ENCODE measurements around the gene FER.

The FER gene

DNA sequence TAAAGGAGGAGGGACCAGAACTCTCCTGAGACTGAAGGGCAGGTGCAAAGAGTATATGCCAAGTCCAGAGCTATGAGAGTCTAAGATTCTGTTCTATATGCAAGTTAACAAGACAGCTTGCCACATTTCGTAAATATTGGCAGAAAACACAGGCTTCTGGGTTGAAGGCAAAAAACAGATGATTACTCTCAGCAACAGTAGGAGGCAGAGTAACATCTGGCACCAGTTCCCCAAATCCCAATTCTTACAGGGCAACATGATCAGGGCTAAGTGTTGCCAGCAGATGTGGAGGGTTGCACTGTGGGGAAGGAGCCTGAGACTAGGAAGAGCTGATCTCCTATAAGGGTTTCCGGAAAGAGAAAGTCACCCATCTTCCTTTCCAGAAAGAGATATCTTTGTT is 482.7 kb downstream of the FER start:
- Histone ChIP-seq H3K36me3 (ENCODE audit: insufficient read depth, low read length) (no peaks in the 10 kb centered on the region), H3K27me3 (ENCODE audit: insufficient read depth, low read length, poor library complexity) (no peaks in the 10 kb centered on the region), H3K9me3 (ENCODE audit: insufficient read depth, low read length, severe bottlenecking) (no peaks in the 10 kb centered on the region), H2AFZ (ENCODE audit: low read depth, low read length) (no peak overlapping the region), H3K27ac (ENCODE audit: low read length) (no peak overlapping the region), H3K4me1 (ENCODE audit: insufficient read depth, low read length) (no peaks in the 10 kb centered on the region), H3K9ac (ENCODE audit: low read depth, low read length) (no peak overlapping the region), H4K20me1 (ENCODE audit: insufficient read depth, low read length) (no peaks in the 10 kb centered on the region), H3K4me3 (ENCODE audit: low read depth in 1 of 2, low read length in 2 of 2) (no peak overlapping the region), H3K79me2 (ENCODE audit: insufficient read depth, low read length) (no peaks in the 10 kb centered on the region), H3K4me2 (ENCODE audit: insufficient read depth, low read length) (no peak overlapping the region)
- DNase-seq: no peak
- ATAC-seq (ENCODE audit: insufficient read depth, low read depth): no peak
- no peak for TF ChIP-seq EZH2 (IDR thresholded peaks at IDR 0.05; ENCODE audit: borderline replicate concordance, low read depth, low read length, severe bottlenecking)
- TF ChIP-seq, protein P1, sequence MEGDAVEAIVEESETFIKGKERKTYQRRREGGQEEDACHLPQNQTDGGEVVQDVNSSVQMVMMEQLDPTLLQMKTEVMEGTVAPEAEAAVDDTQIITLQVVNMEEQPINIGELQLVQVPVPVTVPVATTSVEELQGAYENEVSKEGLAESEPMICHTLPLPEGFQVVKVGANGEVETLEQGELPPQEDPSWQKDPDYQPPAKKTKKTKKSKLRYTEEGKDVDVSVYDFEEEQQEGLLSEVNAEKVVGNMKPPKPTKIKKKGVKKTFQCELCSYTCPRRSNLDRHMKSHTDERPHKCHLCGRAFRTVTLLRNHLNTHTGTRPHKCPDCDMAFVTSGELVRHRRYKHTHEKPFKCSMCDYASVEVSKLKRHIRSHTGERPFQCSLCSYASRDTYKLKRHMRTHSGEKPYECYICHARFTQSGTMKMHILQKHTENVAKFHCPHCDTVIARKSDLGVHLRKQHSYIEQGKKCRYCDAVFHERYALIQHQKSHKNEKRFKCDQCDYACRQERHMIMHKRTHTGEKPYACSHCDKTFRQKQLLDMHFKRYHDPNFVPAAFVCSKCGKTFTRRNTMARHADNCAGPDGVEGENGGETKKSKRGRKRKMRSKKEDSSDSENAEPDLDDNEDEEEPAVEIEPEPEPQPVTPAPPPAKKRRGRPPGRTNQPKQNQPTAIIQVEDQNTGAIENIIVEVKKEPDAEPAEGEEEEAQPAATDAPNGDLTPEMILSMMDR (IDR thresholded peaks at IDR 0.05; ENCODE audit: borderline replicate concordance, extremely low read depth, low read length, poor library complexity, severe bottlenecking): no peak

DNA sequence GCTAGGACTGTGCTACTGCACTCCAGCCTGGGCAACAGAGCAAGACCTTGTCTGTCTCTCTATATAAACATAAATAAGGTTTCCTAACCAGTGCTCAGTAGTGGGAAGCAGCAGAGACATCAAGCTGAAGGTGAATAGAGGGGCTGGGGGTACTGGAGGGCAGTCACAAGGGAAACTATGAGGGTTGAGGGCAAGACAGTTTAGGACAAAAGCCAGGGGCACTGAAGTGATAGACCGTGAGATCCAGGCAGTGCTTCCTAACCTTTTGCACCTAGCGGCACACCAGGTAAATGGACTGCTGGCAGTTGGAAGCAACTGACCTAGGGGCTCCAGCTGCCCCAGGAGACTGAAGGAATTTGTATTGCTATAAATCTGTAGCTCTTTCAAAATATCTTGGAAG is 483.6 kb downstream of the FER start:
- no peak overlapping the region for H3K27ac ChIP-seq (ENCODE audit: low read length)
- ATAC-seq (ENCODE audit: insufficient read depth, low read depth) (no peak), DNase-seq (no peak)
- H3K36me3 ChIP-seq (ENCODE audit: insufficient read depth, low read length): no peaks in the 10 kb centered on the region
- H3K4me3 ChIP-seq (ENCODE audit: low read depth in 1 of 2, low read length in 2 of 2): no peak overlapping the region
- no peak overlapping the region for H2AFZ ChIP-seq (ENCODE audit: low read depth, low read length)
- H4K20me1 ChIP-seq (ENCODE audit: insufficient read depth, low read length): no peaks in the 10 kb centered on the region
- no peak overlapping the region for H3K4me2 ChIP-seq (ENCODE audit: insufficient read depth, low read length)
- H3K79me2 ChIP-seq (ENCODE audit: insufficient read depth, low read length): no peaks in the 10 kb centered on the region
- H3K27me3 ChIP-seq (ENCODE audit: insufficient read depth, low read length, poor library complexity): no peaks in the 10 kb centered on the region
- H3K9ac ChIP-seq (ENCODE audit: low read depth, low read length): no peak overlapping the region
- H3K9me3 ChIP-seq (ENCODE audit: insufficient read depth, low read length, severe bottlenecking): no peaks in the 10 kb centered on the region
- no peak for TF ChIP-seq EZH2 (IDR thresholded peaks at IDR 0.05; ENCODE audit: borderline replicate concordance, low read depth, low read length, severe bottlenecking)
- TF ChIP-seq, protein P1 (IDR thresholded peaks at IDR 0.05; ENCODE audit: borderline replicate concordance, extremely low read depth, low read length, poor library complexity, severe bottlenecking): no peak
- H3K4me1 ChIP-seq (ENCODE audit: insufficient read depth, low read length): no peaks in the 10 kb centered on the region

GRCh38 chr5:109234381-109234780 is 486.7 kb downstream of the FER start:
- ATAC-seq (ENCODE audit: insufficient read depth, low read depth) (no peak), DNase-seq (no peak)
- Histone ChIP-seq H3K4me3 (ENCODE audit: low read depth in 1 of 2, low read length in 2 of 2) (no peak overlapping the region), H3K36me3 (ENCODE audit: insufficient read depth, low read length) (no peaks in the 10 kb centered on the region), H3K4me2 (ENCODE audit: insufficient read depth, low read length) (no peak overlapping the region), H3K79me2 (ENCODE audit: insufficient read depth, low read length) (no peaks in the 10 kb centered on the region), H3K9me3 (ENCODE audit: insufficient read depth, low read length, severe bottlenecking) (peaks cover 4% of the 10 kb centered on the region), H3K4me1 (ENCODE audit: insufficient read depth, low read length) (no peaks in the 10 kb centered on the region), H3K27me3 (ENCODE audit: insufficient read depth, low read length, poor library complexity) (no peaks in the 10 kb centered on the region), H3K27ac (ENCODE audit: low read length) (no peak overlapping the region), H4K20me1 (ENCODE audit: insufficient read depth, low read length) (no peaks in the 10 kb centered on the region), H2AFZ (ENCODE audit: low read depth, low read length) (no peak overlapping the region), H3K9ac (ENCODE audit: low read depth, low read length) (no peak overlapping the region)
- no peak for TF ChIP-seq EZH2 (IDR thresholded peaks at IDR 0.05; ENCODE audit: borderline replicate concordance, low read depth, low read length, severe bottlenecking)
- TF ChIP-seq, protein P1 (IDR thresholded peaks at IDR 0.05; ENCODE audit: borderline replicate concordance, extremely low read depth, low read length, poor library complexity, severe bottlenecking): no peak

- no peaks in the 10 kb centered on the region for H3K27me3 ChIP-seq (ENCODE audit: insufficient read depth, low read length, poor library complexity)
- H4K20me1 ChIP-seq (ENCODE audit: insufficient read depth, low read length): no peaks in the 10 kb centered on the region
- DNase-seq (no peak), ATAC-seq (ENCODE audit: insufficient read depth, low read depth) (no peak)
- H3K79me2 ChIP-seq (ENCODE audit: insufficient read depth, low read length): no peaks in the 10 kb centered on the region
- H3K27ac ChIP-seq (ENCODE audit: low read length): no peak overlapping the region
- no peak for TF ChIP-seq EZH2 (IDR thresholded peaks at IDR 0.05; ENCODE audit: borderline replicate concordance, low read depth, low read length, severe bottlenecking)
- TF ChIP-seq, protein P1 (IDR thresholded peaks at IDR 0.05; ENCODE audit: borderline replicate concordance, extremely low read depth, low read length, poor library complexity, severe bottlenecking): no peak
- no peak overlapping the region for H3K4me3 ChIP-seq (ENCODE audit: low read depth in 1 of 2, low read length in 2 of 2)
- H3K4me1 ChIP-seq (ENCODE audit: insufficient read depth, low read length): peaks cover 12% of the 10 kb centered on the region; the same call in 1 of the 2 replicates
- peaks cover 4% of the 10 kb centered on the region for H3K9me3 ChIP-seq (ENCODE audit: insufficient read depth, low read length, severe bottlenecking)
- H2AFZ ChIP-seq (ENCODE audit: low read depth, low read length): no peak overlapping the region
- no peak overlapping the region for H3K9ac ChIP-seq (ENCODE audit: low read depth, low read length)
- H3K4me2 ChIP-seq (ENCODE audit: insufficient read depth, low read length): no peak overlapping the region
- no peaks in the 10 kb centered on the region for H3K36me3 ChIP-seq (ENCODE audit: insufficient read depth, low read length)
Observed at GRCh38 chr5:109239456-109239855, 491.8 kb downstream of the FER start.

All from DND-41 (cell line).